Right renal pelvis (tissue), 4 donors: ENCODE data around the gene ABI3. TPM values are rescaled to one million over a fixed set of nuclear protein-coding genes. Genes with fewer than 3 reads are reported as not detected.
A peak's percentile ranks its signal among the peaks of the same experiment; 100 is the strongest.
"Not testable (repeated sequence)": the region's sequence is repeated elsewhere in the genome, so short reads cannot be mapped to it uniquely, and the experiment has no call there.

ENCODE experiments used
- DNase-seq, 4 donors: peaks; one replicate each; pipeline ENCODE4 v3.0.0-alpha.2; 2013; ENCODE audit warnings: low read depth in 4 of 4, low spot score in 3 of 4, missing footprints in 1 of 4
- polyA plus RNA-seq, 4 donors: library from polyadenylated mRNA; unstranded; fragments of 120-200 nt; gene quantifications; one replicate each; pipeline ENCODE4 v1.2.1, GENCODE V29; 2013; ENCODE audit not compliant: insufficient read length in 4 of 4

The ABI3 gene
- polyA plus RNA-seq, 4 donors = 5.1 to 6.5 (median 6.5) TPM

DNA sequence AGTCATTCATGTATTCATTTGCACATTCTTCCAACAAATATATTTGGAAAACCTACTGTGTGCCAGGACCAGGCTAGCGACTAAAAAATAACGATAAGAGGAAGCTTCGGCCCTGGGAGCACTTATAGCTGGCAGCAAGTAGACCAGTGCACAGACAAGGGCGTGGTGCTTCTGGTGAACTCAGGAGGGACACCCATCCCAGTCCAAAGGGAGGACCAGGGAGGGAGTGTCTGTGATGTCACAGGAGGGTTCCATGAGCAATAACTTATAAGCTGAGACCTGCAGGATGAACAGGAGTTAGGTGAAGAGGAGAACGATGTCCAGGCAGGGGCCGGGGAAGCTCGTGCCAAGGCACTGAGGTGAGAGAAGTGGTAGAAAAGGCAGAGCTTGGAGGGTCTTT, 37.4 kb downstream of the ABI3 start:
- DNase-seq = no peak

DNA sequence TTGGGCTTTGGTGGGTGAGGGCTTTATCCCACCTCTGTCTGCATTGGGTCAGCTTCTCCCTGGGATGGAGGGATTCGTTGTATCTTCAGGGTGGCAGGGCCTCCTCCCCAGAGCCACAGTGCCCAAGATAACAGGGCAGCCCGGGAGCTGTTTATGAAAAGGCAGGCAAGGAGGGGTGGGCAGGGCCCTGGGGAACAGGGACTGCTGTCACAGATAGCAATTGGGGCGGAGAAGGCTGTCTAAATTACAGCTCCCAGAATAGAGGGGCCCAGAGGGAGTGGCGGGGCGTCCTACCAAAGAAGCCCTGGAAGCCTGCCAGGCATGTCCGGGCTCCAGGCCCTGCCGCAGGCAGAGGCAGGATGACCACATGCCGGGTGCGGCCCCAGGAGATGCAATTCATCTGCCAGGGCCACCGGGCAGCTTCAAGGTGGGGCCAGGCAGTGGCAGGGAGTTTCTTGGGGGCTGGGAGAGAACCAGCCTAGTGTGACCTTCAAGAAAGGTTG, 38.8 kb downstream of the ABI3 start:
- no peak for DNase-seq

DNA sequence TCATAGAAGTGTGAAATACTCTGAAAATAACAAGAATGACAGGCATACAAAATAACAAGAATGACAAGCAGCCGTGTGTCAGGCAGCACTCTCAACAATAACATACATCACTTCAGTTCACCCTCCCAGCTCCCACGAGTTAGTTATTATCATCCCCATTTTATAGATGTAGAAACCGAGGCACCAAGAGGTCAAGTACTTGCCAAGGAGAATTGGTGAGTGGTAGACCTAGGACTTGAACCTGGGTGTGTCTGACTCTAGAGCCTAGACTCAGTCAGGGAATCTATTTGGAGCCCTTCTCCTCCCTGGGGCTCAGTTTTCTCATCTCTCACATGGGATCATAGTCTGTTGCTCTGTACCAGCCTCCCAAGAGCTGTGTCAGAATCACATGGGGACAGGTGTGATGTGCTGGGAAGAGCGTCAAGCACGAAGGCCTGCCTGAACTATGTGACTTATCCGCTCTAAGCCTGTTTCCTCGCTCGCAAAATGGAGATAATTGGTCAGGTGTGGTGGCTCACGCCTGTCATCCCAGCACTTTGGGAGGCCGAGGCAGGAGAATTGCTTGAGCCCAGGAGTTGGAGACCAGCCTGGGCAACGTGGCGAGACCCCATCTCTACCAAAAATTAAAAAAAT, 39.5 kb downstream of the ABI3 start:
- DNase-seq = no peak

DNA sequence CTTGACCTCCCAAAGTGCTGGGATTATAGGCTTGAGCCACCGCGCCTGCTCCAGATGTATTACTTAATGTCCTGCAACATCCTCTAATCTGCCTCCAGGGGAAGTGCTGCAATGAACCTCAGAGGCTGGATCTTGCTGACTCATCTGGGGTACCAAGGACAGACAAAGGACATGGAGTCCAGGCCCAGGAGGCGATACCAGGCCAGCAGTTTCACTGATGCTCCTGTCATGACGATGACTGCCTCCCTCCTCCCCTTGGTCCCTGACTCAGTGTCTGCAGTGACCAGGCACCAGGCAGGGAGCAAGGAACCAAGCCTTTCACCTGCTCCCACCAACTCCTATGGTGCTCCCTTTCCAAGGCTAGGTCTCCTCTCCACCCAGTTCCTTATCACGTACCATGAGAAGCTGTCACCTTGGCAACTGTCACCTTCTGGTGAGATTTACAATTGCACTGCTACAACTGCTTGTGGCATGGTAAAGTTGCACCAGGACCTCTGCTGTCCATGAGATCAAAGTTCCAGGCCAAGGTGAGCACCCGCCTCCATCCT, 41.7 kb downstream of the ABI3 start:
- no peak for DNase-seq

DNA sequence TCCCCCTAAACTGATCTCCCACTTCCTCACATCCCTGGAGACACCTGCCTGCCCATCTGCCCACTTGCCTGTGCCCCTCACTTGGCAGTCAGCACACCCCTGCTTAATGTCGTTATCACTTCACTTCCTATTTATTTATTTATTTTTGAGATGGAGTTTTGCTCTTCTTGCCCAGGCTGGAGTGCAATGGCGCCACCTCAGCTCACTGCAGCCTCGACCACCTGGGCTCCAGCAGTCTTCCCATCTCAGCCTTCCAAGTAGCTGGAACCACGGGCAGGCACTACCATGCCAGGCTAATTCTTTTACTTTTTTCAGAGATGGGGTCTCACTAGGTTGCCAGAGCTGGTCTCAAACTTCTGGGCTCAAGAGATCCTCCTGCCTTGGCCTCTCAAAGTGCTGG, 43.6 kb downstream of the ABI3 start:
- DNase-seq = no peak

DNA sequence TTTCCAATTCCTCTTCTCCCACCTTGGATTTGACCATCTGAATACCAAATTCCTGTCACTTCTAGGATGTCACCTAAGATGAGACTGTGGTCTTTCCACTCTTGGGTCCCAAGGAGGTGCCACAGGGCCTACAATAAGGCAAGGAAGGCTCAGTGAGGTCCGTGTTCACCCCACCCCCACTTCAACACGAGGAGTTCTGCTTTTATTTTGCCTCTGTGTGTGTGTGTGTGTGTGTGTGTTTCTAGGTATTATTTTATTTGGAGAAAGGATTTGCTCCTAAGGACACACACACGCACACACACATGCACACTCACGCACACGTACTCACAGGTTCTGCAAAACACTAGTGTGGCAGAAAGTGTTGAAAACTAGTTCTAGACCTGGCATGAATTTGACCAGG, 44.6 kb downstream of the ABI3 start:
- no peak for DNase-seq

DNA sequence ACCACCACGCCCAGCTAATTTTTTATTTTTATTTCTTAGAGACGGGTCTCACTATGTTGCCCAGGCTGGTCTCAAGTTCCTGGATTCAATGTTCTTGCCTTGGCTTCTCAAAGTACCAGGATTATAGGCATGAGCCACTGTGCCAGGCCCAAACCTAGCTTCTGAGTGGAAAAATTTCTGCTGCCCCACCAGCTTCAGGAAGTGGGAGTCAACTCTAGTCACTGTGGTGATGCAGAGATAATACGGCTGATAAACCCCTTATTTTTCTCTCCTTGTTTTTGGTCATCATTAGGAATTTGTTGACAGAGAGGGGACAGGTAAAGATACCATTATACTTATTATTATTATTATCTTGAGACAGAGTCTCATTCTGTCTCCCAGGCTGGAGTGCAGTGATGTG, 47.9 kb downstream of the ABI3 start:
- DNase-seq = no peak

DNA sequence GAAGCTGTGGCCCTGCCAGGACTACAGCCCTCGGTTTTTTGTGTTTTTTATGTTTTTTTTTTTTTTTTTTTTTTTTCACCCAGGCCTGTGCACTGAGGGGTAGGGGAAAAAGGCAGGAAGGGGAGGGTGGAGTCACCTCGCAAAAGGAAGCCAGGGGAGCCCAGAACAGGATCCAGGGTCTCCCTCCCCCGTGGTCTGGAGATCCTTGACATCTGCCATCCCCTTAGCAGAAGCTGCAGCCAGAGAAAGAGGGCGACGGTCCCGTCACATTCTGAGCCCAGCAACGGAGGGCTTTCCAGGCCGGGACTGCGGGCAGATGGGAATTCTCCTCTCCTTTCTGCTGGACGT, 49.1 kb downstream of the ABI3 start:
- no peak for DNase-seq

DNA sequence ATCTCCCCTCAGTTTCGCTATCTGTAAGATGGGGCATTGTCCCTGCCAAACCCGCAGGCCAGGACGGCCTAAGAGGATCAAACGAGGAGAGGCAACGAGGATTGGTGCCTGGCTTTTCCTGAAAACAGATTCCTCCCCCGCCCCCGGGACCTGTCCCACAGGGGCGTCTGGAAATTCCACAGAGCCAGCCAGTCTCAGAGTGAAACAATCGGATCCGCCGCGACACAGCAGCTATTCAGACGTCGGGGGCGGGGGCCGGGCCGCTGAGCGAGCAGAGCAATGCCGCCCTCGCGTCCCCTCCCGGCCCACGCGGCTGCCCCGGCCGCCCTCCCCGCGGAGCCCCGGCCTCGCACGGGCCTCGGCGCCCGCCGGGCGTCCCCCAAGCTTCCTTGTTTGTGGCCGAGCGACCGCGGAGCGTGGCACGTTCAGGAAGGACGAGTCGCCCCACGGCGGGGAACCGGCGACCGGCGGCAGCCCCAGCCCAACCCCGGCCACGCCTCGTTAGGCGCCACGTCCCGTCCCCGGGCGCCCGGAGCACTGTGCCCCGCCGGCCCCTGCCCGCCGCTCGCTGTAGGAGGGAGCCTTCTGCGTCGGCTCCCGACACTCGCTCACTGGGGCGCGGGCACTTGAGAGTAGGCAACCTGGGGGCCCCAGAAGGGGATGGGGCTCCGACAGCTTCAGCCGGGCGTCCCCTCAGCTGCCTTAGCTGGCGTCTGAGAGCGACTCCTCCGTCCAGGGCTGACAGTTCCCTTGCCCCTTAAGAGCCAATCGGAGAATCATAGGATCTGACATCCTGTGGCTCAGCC, 49.7 kb downstream of the ABI3 start:
- peak in 3 of 4 donors; percentile 27 to 54 (median 31) for DNase-seq

DNA sequence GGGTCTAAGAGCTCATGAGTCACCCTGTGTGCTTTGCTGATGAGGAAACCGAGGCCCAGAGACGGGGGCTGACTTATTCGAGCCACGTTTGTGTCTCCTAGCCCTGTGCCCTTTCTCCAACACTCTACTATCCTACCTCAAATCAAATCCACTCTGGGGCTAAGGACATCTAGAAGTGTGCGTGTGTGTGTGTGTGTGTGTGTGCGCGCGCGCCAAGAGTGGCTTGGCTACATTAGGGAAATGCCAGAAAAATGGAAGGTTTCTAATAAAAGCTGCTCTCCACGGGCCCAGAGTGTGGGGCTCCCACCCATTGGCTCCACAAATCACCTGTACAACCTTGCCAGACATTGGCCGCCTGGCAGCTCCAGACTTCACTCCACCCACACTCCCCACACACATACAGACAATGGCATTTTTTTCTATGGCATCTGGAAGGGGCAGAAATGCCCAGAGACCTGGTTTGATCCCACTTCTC, 50.3 kb downstream of the ABI3 start:
- DNase-seq = no peak

DNA sequence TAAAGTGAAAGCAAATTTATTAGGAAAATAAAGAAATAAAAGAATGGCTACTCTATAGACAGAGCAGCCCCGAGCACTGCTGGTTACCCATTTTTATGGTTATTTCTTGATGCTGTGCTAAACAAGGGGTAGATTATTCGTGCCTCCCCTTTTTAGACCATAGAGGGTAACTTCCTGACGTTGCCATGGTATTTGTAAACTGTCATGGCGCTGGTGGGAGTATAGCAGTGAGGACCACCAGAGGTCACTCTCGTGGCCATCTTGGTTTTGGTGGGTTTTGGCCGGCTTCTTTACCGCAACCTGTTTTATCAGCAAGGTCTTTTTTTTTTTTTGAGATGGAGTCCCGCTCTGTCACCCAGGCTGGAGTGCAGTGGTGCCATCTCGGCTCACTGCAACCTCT, 51.0 kb downstream of the ABI3 start:
- not testable (repeated sequence) for DNase-seq

DNA sequence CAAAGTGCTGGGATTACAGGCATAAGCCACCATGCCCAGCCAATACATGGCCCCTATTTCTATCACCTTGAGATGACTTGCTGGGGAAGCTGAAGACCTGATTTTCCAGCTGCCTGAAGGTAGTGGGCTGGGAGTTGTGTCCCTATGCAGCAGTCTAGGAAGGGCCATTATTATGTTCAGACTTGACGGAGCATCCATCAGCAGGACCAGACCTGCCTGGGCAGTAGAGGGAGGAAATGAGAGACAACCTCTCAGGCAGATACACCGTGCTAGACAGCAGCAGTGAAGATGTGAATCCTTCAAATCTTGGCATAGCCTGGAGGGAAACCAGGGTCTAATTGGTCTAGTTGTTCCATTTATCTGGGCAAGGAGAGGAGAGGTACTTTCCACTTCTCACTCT, 55.7 kb downstream of the ABI3 start:
- DNase-seq = no peak

DNA sequence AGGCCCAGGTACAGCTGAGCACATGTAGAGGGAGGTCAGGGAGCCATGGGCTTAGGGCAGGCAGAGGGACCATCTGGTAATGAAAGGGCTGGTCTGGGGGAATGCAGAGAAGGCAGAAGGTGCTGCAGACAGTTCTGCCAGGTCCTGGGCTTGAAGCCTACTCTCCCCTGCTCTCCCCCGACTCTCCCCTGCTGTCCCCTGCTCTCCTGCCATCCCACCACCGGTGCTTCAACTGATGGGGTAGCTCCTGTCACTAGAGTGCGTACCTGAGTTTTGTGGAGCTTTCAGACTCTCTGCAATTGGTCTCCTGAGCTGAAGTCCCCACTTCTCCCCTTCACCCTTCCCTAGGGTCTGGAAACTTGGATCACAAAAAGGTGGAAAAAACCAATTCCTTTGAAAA, 57.4 kb downstream of the ABI3 start:
- DNase-seq = no peak

DNA sequence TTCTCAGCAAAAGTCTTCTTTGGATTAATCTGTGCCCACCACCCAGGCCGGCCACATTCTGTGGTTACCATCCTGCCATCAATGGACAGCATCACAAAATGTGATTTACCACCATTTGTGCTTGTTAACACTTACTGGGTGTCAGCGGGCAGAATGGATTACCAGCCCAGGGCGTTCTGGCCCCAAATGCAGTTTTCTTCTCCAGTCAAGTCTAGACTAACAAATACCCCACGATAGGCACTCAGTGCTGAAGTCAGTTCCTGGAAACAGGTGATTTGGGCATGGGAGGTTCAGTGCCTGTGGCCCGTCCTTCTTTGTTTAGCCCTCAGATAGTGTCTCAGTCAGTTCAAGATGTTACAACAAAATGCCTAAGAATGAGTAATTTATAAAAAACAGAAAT, 58.8 kb downstream of the ABI3 start:
- DNase-seq = no peak

Other genes starting within 250 kb of the ABI3 start
- gene GIP, start 242.1 kb upstream of the ABI3 start, polyA plus RNA-seq = not detected
- 10 to 100 TPM; 15.1 to 22.2 (median 19.8) TPM for gene IGF2BP1, start 213.3 kb upstream of the ABI3 start, polyA plus RNA-seq
- 1 to 10 TPM in 1 of 4 donors, under 1 TPM in 3; 0.38 to 1.5 (median 0.75) TPM for gene B4GALNT2, start 77.9 kb upstream of the ABI3 start, polyA plus RNA-seq
- gene GNGT2, start 133 bp upstream of the ABI3 start, polyA plus RNA-seq = 1 to 10 TPM; 1.8 to 2.8 (median 1.8) TPM
- 1 to 10 TPM in 3 of 4 donors, under 1 TPM in 1; 1.00 to 2.9 (median 2.1) TPM for gene PHOSPHO1, start 20.1 kb downstream of the ABI3 start, polyA plus RNA-seq
- gene ZNF652, start 151.5 kb downstream of the ABI3 start, polyA plus RNA-seq = 10 to 100 TPM; 23.0 to 35.4 (median 28.1) TPM
- 100 to 1,000 TPM; 235 to 261 (median 240) TPM for gene PHB1, start 204.2 kb downstream of the ABI3 start, polyA plus RNA-seq